GM15510 (cell line): ENCODE results near the gene PNMA6F.

ENCODE experiments used
- POLR2A ChIP-seq: IDR thresholded peaks from 3 replicates; pipeline ENCODE4 v1.6.1; 2011; ENCODE audit warnings: borderline replicate concordance; ENCODE audit not compliant: insufficient read length; ENCODE audit errors: extremely low read depth

PNMA6F gene

GRCh38 chrX:153321381-153322124, at the start of gene PNMA6F:
Gene PNMA6F, minus strand, starts transcription at chrX:153321767. Its CDS starts 1,093 bp downstream, at chrX:153320674.
- no peak for TF ChIP-seq POLR2A

GRCh38 chrX:153371256-153371655, 49.7 kb upstream of the PNMA6F start:
- no peak for TF ChIP-seq POLR2A

DNA sequence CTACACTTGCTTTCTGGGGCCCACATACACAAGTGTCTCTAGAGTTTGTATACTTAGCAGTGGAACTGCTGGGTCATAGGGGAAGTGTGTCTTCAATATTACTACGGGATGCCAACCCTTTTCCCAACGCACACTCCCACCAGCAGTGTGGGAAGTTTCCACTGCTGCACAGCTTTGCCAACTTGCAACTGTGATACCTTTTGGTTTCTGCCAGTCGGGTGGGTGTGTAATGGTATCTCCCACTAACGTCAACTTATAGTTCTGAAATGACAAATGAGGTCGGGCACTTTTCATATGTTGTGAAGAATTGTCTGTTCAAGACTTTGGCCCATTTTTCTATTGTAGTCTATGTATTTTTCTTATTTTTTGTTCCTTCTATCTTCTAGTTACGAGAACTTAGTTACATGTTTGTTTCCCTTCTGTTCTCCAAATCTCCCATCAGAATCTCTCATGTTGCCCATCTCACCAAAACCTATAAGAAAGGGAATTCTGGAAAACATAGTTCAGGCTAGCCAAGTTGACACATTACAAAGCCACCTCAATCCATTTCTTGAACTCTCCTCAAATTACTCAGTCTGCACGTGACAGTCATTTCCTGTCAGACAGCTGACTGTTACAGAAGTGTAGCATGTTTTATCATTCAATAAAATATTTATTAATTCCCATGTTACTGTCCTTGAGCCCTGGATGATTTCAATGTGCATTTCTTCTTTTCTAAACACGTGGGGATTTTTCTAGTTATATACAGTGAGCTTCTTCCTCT, 48.9 kb upstream of the PNMA6F start:
- TF ChIP-seq POLR2A: no peak

DNA sequence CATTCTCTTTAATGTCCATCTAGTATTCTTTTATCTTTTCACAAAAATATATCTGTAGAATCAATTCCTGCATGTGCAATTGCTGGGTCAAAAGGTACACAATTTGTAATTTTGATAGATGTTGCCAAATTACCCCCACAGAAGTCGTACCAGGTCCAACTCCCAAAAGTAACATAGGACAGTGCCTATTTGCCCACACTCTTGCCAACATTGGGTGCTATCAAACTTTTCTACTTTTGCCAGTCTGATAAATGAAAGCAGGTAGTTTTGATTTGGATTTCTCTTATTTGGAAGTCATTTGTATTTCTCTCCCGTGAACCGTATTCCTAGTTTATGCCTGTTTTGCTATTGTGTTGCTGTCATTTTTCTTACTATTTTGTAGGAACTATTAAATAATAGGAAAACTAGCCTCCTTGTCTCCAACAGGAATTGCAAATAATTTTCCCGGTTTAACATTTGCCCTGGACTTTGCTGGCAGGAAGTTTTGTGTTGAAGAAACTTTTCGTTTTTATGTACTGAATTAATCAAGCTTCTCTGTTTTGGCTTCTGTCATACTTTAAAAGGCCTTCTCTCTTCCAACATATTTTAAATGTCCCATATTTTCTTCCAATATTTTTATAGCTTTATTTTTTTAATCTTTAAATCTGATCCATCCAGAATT, 45.4 kb upstream of the PNMA6F start:
- no peak for TF ChIP-seq POLR2A

- TF ChIP-seq POLR2A: no peak
Observed at GRCh38 chrX:153366119-153366518, 44.6 kb upstream of the PNMA6F start.

DNA sequence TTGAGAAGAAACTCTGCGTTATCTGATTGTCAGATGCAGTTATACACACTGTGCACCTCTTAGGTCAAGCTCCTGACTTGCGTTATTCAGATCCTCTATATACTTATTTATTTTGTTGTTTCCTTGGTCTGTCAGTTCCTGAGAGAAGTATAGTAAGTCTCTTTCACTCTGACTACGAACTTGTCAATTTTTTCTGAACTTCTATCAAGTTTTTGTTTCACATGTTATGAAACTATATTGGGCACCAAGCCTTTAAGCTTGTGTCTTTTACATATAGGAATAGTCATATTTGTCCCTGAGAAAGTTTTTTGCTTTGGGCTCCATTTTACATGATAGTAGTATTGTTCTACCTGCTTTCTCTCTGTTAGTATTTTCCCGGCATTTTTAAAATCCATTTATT, 44.1 kb upstream of the PNMA6F start:
- no peak for TF ChIP-seq POLR2A

DNA sequence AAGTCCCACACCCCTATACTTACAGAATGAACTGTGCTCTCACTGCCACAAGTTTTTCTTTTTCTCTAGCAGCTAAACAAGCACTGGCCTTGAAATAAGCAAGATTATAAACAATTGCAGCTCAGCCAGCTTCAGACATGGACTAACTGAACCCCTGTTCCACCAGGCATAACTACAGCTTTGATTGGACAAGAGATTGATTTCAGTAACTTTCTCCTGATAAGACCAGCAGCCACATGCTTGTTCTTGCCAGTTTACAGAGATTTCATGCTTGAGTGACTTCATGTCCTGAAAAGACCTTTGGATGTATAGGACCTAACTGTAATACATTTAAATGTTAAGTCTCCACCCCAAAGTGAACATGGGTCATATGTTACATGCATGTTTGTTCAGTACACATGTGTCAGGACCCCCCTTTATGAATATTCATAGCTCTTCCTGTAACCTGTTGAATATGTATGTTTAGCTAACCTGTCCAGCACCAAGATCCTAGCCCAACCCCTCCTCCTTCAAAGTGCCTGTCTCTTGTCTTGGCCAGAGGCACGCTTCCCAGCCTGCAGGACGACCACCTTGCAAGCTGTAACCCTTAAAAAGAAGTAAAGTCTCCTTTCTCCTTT, 40.3 kb upstream of the PNMA6F start:
- TF ChIP-seq POLR2A: no peak

DNA sequence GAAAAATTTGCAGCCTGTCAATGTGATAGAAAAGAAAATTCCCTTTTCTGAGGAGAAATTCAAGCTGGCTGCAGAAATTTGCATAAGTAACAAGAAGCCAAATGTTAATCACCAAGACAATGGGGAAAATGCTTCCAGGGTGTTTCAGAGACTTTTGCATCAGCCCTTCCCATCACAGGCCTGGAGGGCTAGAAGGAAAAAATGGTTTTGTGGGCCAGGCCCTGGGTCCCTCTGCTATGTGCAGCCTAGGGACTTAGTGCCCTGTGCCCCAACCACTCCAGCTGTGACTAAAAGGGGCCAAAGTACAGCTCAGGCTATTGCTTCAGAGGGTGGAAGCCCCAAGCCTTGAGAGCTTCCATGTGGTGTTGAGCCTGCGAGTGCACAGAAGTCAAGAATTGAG, 36.3 kb upstream of the PNMA6F start:
- TF ChIP-seq POLR2A: no peak

- TF ChIP-seq POLR2A: no peak
Observed at GRCh38 chrX:153353416-153353815, 31.8 kb upstream of the PNMA6F start.

DNA sequence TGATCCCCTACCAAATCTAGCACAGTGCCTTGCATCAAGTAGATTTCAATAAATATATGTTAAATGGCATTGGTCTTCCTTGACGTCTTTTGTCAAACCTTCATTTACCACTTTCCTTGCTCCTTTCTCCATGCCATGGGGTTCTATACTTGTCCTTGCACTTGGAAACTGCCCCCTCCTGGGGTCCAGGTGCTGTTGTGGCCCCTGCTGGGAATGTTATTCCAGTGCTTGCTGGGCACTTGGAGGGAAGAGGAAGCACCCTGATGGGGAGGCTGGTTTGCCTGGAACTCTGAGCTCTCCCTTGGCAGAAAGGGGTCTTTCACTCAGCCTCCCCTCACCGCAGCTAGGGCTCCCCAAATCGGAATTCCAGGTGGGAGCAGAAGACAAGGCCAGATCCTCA, 31.3 kb upstream of the PNMA6F start:
- no peak for TF ChIP-seq POLR2A

DNA sequence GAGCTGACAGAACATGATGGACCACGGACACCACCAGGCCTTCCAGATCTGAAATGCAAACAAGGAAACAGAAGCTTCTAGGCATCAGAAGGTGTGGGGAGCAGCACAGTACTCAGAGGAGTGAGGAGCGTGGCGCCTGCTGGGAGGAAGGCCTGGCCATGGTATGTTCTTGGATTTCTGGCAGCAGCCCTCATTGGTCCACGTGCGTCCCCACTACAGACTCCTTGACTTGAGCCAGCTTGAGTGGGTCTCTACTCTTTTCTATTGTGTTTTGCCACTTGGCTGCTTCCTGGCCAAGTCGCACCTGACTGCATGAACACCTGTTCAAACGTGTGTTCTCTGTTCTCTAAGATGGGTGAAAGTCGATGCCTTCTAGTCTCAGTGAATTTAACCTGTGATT, 30.4 kb upstream of the PNMA6F start:
- TF ChIP-seq POLR2A: no peak

DNA sequence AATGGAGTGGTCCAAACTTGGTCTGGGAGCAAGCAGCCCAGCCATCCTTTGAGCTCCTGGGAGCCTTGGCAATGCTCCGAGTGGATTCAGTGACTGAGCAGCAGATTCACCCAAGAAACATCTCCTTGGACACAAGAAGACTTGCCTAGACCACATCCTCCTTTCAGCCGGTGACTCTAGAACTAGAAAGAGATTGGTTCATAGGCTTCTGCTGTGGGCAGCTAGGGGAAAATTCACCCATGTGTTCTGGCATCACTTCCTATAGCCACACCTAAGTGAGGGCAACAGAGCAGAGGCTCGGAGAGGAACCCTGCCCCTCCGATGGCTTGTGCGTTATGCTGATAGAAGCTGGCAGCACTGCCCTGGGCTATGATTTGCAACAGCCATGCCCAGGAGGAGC, 28.4 kb upstream of the PNMA6F start:
- TF ChIP-seq POLR2A: no peak

DNA sequence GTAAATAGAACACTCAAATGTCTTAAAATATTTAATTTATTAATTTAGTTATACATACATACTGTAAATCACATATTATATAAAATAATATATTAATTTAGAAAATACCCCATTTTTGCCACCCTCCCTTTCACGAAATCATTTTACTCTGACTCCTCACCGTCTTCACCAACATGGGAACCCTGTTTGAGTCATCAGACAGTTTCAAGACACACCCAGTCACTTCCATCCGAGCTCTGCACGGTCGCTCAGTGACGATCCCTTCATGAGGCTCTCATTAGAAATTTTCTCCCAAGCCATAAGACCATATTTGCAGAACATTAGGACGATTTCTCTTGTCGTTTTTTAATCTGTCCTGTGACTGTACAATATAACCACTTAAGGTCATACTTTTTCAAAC, 26.9 kb upstream of the PNMA6F start:
- no peak for TF ChIP-seq POLR2A

- no peak for TF ChIP-seq POLR2A
Observed at GRCh38 chrX:153347530-153347929, 26.0 kb upstream of the PNMA6F start.

- no peak for TF ChIP-seq POLR2A
Observed at GRCh38 chrX:153343674-153344073, 22.1 kb upstream of the PNMA6F start.

DNA sequence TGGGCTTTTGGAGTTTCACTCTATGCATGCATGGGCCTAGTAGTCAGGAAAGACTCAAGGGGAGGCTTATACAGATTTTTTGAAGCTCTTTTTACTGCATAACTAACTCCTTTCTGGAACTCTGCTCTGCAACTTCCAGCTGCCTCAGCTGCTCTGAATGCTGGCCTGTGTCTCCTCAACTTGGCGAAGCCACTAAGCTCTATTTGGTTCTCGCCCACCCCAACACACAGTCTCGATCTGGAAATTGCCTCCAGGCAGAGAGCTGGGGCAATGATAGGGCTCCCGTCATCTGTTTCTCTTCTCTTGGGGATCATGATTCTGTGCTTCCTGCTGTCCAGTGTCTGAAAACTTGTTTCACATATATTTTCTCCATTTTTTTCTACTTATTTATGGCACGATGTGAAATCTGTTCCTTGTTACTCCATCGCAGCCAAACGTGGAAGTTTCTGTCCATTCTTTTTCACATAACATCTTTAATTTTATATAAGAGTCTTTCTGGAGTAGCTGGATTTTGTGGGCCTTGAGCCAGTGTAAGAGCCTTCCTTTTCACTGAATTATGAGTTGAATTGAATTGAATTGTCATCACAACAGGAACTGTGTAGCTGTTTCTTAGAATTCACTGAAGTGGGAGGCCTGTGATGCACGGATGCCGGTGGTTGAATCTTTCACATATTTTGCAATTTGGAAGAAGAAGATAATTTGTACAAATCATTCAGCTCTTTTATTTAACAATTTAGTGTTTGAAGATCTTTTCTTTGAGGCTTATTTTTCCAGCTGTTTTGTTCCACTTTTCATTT, 21.4 kb upstream of the PNMA6F start:
- TF ChIP-seq POLR2A: no peak
